A549 (cell line): ENCODE measurements around the gene APBA1. TPM values are rescaled to one million over a fixed set of nuclear protein-coding genes. Genes with fewer than 3 reads are reported as not detected.

ENCODE experiments used
- ATAC-seq, 2 experiments: fragments of 200-7000 bp in 1 of 2; fragments of >200 bp in 1 of 2; cut with Nextera tagmentation in 1 of 2; cut with Tn5 transposase in 1 of 2; 3 replicates each; pipeline versions ENCODE4 v1.8.0 to v1.9.1; 2018 to 2020; ENCODE audit warnings: mild to moderate bottlenecking in 1 of 2, moderate library complexity in 1 of 2
- CTCF ChIA-PET: fragments of 300-600 bp; sonication (Branson Sonifier 250); formaldehyde crosslinking; extraction: SDS; loops from one replicate; lab custom pipeline; 2021; ENCODE audit warnings: antibody characterized with exemption, inconsistent platforms; lab: Yijun Ruan, JAX
- POLR2A ChIA-PET: fragments of 350-600 bp; formaldehyde crosslinking; extraction: SDS; loops from one replicate; lab custom pipeline; 2021; ENCODE audit warnings: antibody characterized with exemption, inconsistent platforms; lab: Yijun Ruan, JAX
- DNase-seq, 2 experiments: peaks; one replicate each; pipeline versions ENCODE4 v3.0.0 to v3.0.0-alpha.2; 2011 to 2016; ENCODE audit warnings: low read depth in 1 of 2, low spot score in 1 of 2
- FAIRE-seq: peaks from 2 replicates; lab custom pipeline; 2011; peaks lifted over from hg19 to GRCh38; lab: Jason Lieb, UNC
- H3K27ac ChIP-seq, 2 experiments: fragments of >200 bp; sonication (Bioruptor Twin); formaldehyde crosslinking; 3 replicates each; pipeline ENCODE4 v1.5.1; 2016 to 2017
- H3K4me1 ChIP-seq: fragments of >200 bp; sonication (Bioruptor Twin); formaldehyde crosslinking; 3 replicates; pipeline ENCODE4 v1.6.1; 2016
- H3K4me2 ChIP-seq: fragments of >200 bp; sonication (Bioruptor Twin); formaldehyde crosslinking; 3 replicates; pipeline ENCODE4 v1.6.1; 2016
- H3K4me3 ChIP-seq: fragments of >200 bp; sonication (Bioruptor Twin); formaldehyde crosslinking; 3 replicates; pipeline ENCODE4 v1.5.1; 2016
- H3K9me3 ChIP-seq: fragments of >200 bp; sonication (Bioruptor Twin); formaldehyde crosslinking; 3 replicates; pipeline ENCODE4 v1.6.1; 2016
- ATOH8 ChIP-seq: fragments of 250-450 bp; sonication (Bioruptor Pico); IDR thresholded peaks from 2 replicates; pipeline ENCODE4 v1.5.0; 2020; ENCODE audit warnings: low read depth, mild to moderate bottlenecking, moderate library complexity
- BCL3 ChIP-seq: fragments of >200 bp; sonication (Bioruptor Twin); formaldehyde crosslinking; IDR thresholded peaks from 3 replicates; pipeline ENCODE4 v1.6.1; 2016
- BHLHE40 ChIP-seq: IDR thresholded peaks from 2 replicates; pipeline ENCODE4 v1.6.1; 2012; ENCODE audit warnings: low read depth, low read length, inconsistent platforms
- CBX8 ChIP-seq: fragments of 200-600 bp; sonication (generic); IDR thresholded peaks from 2 replicates; pipeline ENCODE4 v1.6.1; 2016
- CEBPB ChIP-seq, 2 experiments: fragments of >200 bp in 1 of 2; sonication (Bioruptor Twin) in 1 of 2; formaldehyde crosslinking in 1 of 2; IDR thresholded peaks; 2 replicates each; pipeline ENCODE4 v1.6.1; 2012 to 2016
- CHD2 ChIP-seq: fragments of 150-350 bp; IDR thresholded peaks from 2 replicates; pipeline ENCODE4 v1.6.1; 2014; ENCODE audit warnings: low read length; ENCODE audit not compliant: partially characterized antibody
- EHF ChIP-seq: fragments of 250-450 bp; sonication (Bioruptor Pico); IDR thresholded peaks from 2 replicates; pipeline ENCODE4 v1.5.0; 2020; ENCODE audit warnings: mild to moderate bottlenecking
- EHMT2 ChIP-seq: fragments of 200-600 bp; sonication (generic); IDR thresholded peaks from 2 replicates; pipeline ENCODE4 v1.6.1; 2016; ENCODE audit warnings: antibody characterized with exemption, low read depth, mild to moderate bottlenecking, moderate library complexity
- EP300 ChIP-seq, 2 experiments: fragments of >200 bp; sonication (Bioruptor Twin); formaldehyde crosslinking; IDR thresholded peaks; 2 replicates in 1 of 2; 3 replicates in 1 of 2; pipeline ENCODE4 v1.6.1; 2016 to 2017
- ESRRA ChIP-seq: fragments of 150-350 bp; IDR thresholded peaks from 2 replicates; pipeline ENCODE4 v1.6.1; 2014; ENCODE audit warnings: mild to moderate bottlenecking, low read length, borderline replicate concordance
- FOSL2 ChIP-seq, 2 experiments: fragments of 450-650 bp in 1 of 2; fragments of >200 bp in 1 of 2; sonication (Bioruptor Twin) in 1 of 2; formaldehyde crosslinking; IDR thresholded peaks; 2 replicates each; pipeline versions ENCODE4 v1.5.0 to v1.6.1; 2016 to 2020; ENCODE audit warnings: mild to moderate bottlenecking in 1 of 2, moderate library complexity in 1 of 2
- HDAC2 ChIP-seq: fragments of 200-600 bp; sonication (generic); IDR thresholded peaks from 2 replicates; pipeline ENCODE4 v1.6.1; 2016
- HOXB13 ChIP-seq: fragments of 250-450 bp; sonication (Bioruptor Pico); IDR thresholded peaks from 2 replicates; pipeline ENCODE4 v1.5.0; 2020; ENCODE audit warnings: low read depth, mild to moderate bottlenecking, moderate library complexity
- KDM5A ChIP-seq: fragments of 200-600 bp; sonication (generic); IDR thresholded peaks from 2 replicates; pipeline ENCODE4 v1.6.1; 2016; ENCODE audit warnings: antibody characterized with exemption, mild to moderate bottlenecking
- MAZ ChIP-seq: fragments of 150-350 bp; IDR thresholded peaks from 2 replicates; pipeline ENCODE4 v1.6.1; 2014; ENCODE audit warnings: antibody characterized with exemption, low read depth, low read length, borderline replicate concordance
- PHF8 ChIP-seq: fragments of 200-600 bp; sonication (generic); IDR thresholded peaks from 2 replicates; pipeline ENCODE4 v1.6.1; 2016; ENCODE audit warnings: low read depth, mild to moderate bottlenecking, antibody characterized with exemption, moderate library complexity, borderline replicate concordance
- POLR2A ChIP-seq: IDR thresholded peaks from 2 replicates; pipeline ENCODE4 v1.6.1; 2012; ENCODE audit warnings: mild to moderate bottlenecking, low read length
- POLR2AphosphoS2 ChIP-seq: conservative IDR thresholded peaks from 2 replicates; pipeline ENCODE4 v1.6.1; 2012; ENCODE audit warnings: low read length, improper control_type of control experiment, inconsistent platforms
- RAD21 ChIP-seq, 2 experiments: fragments of >200 bp in 1 of 2; sonication (Bioruptor Twin) in 1 of 2; formaldehyde crosslinking in 1 of 2; IDR thresholded peaks in 1 of 2; conservative IDR thresholded peaks in 1 of 2; 2 replicates in 1 of 2; 3 replicates in 1 of 2; pipeline ENCODE4 v1.6.1; 2012 to 2018; ENCODE audit warnings: inconsistent platforms in 1 of 2
- TFCP2L1 ChIP-seq: fragments of 250-450 bp; sonication (Bioruptor Pico); IDR thresholded peaks from 2 replicates; pipeline ENCODE4 v1.5.0; 2021; ENCODE audit warnings: mild to moderate bottlenecking
- TP53 ChIP-seq: fragments of 250-450 bp; sonication (Bioruptor Pico); IDR thresholded peaks from 2 replicates; pipeline ENCODE4 v1.5.0; 2021; ENCODE audit warnings: mild to moderate bottlenecking, moderate library complexity
- ZC3H11A ChIP-seq: fragments of 450-650 bp; IDR thresholded peaks from 2 replicates; pipeline ENCODE4 v1.6.1; 2014; ENCODE audit warnings: antibody characterized with exemption, mild to moderate bottlenecking
- WGBS: methylation state at CpG from one replicate; pipeline ENCODE4 v1.1.6; 2017; ENCODE audit errors: missing lambda C conversion rate; 5-methylcytosine and 5-hydroxymethylcytosine counted together
- polyA plus RNA-seq, 4 experiments: library from polyadenylated mRNA; depleted of rRNA in 3 of 4; stranded (reverse); fragments of >200 nt; fragmentation: RNase III in 1 of 4; extraction: RNeasy Plus Mini Kit Qiagen cat#74134 plus additional on column Dnase treatment in 1 of 4; gene quantifications; 2 replicates in 3 of 4; 3 replicates in 1 of 4; pipeline ENCODE4 v1.2.3, GENCODE V29; 2011 to 2017
- TF ChIP-seq, protein P1 (sequence below): fragments of 150-350 bp; IDR thresholded peaks from 2 replicates; pipeline ENCODE4 v1.6.1; 2014; ENCODE audit warnings: low read depth, mild to moderate bottlenecking, low read length
- TF ChIP-seq, protein P2 (sequence below): fragments of 450-650 bp; IDR thresholded peaks from 2 replicates; pipeline ENCODE4 v1.6.1; 2014; ENCODE audit warnings: antibody characterized with exemption
- TF ChIP-seq, protein P3 (sequence below): IDR thresholded peaks from 2 replicates; pipeline ENCODE4 v1.6.1; 2012

APBA1 gene
- polyA plus RNA-seq, 2 of the 4 experiments (the other 2 are of a cell fraction): 0.22 to 1.6 TPM

DNA sequence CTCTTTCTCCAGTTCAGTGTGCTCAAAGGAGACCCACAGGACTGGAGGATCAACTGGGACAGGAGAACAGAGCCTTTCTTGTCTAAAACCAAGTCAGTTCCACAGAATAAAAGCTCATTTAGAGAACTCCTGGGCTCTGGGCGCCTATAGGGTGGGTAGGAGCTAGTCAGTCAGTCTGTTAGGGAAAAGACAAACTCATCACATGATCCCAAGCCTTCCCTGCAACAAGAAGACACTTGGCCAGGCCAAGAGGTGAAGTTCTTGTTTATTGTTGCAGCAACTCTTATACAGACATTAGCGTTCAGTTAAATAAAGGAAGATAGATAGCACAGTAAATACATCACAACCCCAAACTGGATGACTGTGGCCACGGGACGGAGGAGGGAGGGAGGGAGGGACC lies 244.9 kb downstream of the APBA1 start:
- no peaks in the 10 kb centered on the region for H3K9me3 ChIP-seq
- no peak for ATAC-seq
- 47% methylated on average over 4 of the region's 4 CpGs for WGBS
- H3K4me3 ChIP-seq: no peak overlapping the region
- no peaks in the 10 kb centered on the region for H3K4me1 ChIP-seq
- TF ChIP-seq BCL3 (no peak), CEBPB (IDR thresholded peaks at IDR 0.05) (no peak), TP53 (CRISPR knock-in tag) (no peak), EHF (no peak), POLR2A (no peak), TFCP2L1 (no peak), HOXB13 (CRISPR knock-in tag) (no peak), EHMT2 (no peak), ESRRA (no peak), POLR2AphosphoS2 (no peak), FOSL2 (IDR thresholded peaks at IDR 0.05) (no peak), FOSL2 (CRISPR knock-in tag; IDR thresholded peaks at IDR 0.05) (no peak), KDM5A (no peak)
- TF ChIP-seq, protein P1, sequence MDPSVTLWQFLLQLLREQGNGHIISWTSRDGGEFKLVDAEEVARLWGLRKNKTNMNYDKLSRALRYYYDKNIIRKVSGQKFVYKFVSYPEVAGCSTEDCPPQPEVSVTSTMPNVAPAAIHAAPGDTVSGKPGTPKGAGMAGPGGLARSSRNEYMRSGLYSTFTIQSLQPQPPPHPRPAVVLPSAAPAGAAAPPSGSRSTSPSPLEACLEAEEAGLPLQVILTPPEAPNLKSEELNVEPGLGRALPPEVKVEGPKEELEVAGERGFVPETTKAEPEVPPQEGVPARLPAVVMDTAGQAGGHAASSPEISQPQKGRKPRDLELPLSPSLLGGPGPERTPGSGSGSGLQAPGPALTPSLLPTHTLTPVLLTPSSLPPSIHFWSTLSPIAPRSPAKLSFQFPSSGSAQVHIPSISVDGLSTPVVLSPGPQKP: no peak
- TF ChIP-seq, protein P2, sequence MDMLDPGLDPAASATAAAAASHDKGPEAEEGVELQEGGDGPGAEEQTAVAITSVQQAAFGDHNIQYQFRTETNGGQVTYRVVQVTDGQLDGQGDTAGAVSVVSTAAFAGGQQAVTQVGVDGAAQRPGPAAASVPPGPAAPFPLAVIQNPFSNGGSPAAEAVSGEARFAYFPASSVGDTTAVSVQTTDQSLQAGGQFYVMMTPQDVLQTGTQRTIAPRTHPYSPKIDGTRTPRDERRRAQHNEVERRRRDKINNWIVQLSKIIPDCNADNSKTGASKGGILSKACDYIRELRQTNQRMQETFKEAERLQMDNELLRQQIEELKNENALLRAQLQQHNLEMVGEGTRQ: no peak
- FAIRE-seq: no peak
- H3K4me2 ChIP-seq: no peak overlapping the region
- no peak for DNase-seq
- H3K27ac ChIP-seq: no peak overlapping the region
- CTCF ChIA-PET: no interaction called here
- POLR2A ChIA-PET: no interaction called here

DNA sequence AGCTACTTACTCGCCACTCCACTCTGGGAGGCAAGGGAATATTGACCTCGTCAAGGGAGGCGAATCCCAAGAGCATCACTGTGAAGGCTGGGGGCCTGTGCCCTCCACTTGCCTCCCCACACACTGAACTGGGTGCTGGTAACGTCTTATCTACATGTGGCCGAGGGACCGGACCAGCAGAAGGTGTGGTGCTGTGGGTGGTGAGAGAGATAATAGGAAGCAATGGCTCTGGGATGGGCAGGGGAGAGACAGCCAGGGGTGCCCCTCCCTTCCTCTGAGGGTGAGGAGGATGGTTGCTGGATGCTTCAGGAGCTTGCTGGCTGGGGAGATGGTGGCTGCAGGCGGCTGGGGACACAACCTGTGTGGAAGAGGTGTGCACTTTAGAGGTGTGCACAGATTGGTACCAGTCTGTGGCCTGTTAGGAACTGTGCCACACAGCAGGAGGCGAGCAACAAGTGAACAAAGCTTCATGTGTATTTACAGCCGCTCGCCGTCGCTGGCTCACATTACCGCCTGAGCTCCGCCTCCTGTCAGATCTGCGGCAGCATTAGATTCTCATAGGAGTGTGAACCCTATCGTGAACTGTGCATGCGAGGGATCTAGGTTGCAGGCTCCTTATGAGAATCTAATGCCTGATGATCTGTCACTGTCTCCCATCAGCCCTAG lies 246.9 kb downstream of the APBA1 start:
- Histone ChIP-seq H3K4me3 (no peak overlapping the region), H3K9me3 (no peaks in the 10 kb centered on the region), H3K4me1 (no peaks in the 10 kb centered on the region), H3K4me2 (no peak overlapping the region), H3K27ac (no peak overlapping the region)
- ChIA-PET CTCF (interaction anchor here (0.6 to 1.9 kb wide), 8 partner anchors 121 to 923 kb away, joined by 3 to 5 read pairs (median 4); no protein-coding TSS in a partner anchor), POLR2A (no interaction called here)
- 61% methylated on average over 17 of the region's 17 CpGs for WGBS
- DNase-seq (no peak), FAIRE-seq (no peak), ATAC-seq (no peak)
- TF ChIP-seq ATOH8 (no peak), CHD2 (no peak), HDAC2 (no peak), HOXB13 (CRISPR knock-in tag) (no peak), BHLHE40 (no peak), ZC3H11A (no peak), MAZ (no peak), EP300 (IDR thresholded peaks at IDR 0.05) (no peak), CBX8 (no peak), PHF8 (no peak), RAD21 (conservative IDR thresholded peaks at IDR 0.05 in 1 of 2, IDR thresholded peaks at IDR 0.05 in 1 of 2) (no peak)
- TF ChIP-seq, protein P2: no peak
- TF ChIP-seq, protein P3, sequence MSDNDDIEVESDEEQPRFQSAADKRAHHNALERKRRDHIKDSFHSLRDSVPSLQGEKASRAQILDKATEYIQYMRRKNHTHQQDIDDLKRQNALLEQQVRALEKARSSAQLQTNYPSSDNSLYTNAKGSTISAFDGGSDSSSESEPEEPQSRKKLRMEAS: no peak
